Subcutaneous abdominal adipose tissue (tissue), 5 donors: ENCODE measurements around the gene TMEM233.

Source experiments
- H3K27ac ChIP-seq: one replicate; pipeline ENCODE4 v1.7.0; 2013; ENCODE audit warnings: low read depth, mild to moderate bottlenecking, inconsistent platforms, low read length, moderate library complexity
- H3K27me3 ChIP-seq, 5 donors: one replicate each; pipeline ENCODE4 v1.7.0; 2013; ENCODE audit warnings: low read length in 5 of 5, inconsistent platforms in 1 of 5; ENCODE audit not compliant: control insufficient read depth in 5 of 5, insufficient read depth in 4 of 5
- H3K36me3 ChIP-seq, 5 donors: one replicate each; pipeline ENCODE4 v1.7.0; 2013; ENCODE audit warnings: low read length in 5 of 5; ENCODE audit not compliant: control insufficient read depth in 5 of 5, insufficient read depth in 5 of 5
- H3K4me1 ChIP-seq, 5 donors: one replicate each; pipeline ENCODE4 v1.7.0; 2013; ENCODE audit warnings: low read length in 5 of 5, mild to moderate bottlenecking in 3 of 5, moderate library complexity in 1 of 5; ENCODE audit not compliant: control insufficient read depth in 5 of 5, insufficient read depth in 5 of 5
- H3K4me3 ChIP-seq, 5 donors: one replicate each; pipeline ENCODE4 v1.7.0; 2013; ENCODE audit warnings: low read length in 5 of 5, low read depth in 1 of 5
- H3K9ac ChIP-seq, 5 donors: one replicate each; pipeline ENCODE4 v1.7.0; 2013; ENCODE audit warnings: low read length in 5 of 5, mild to moderate bottlenecking in 4 of 5, moderate library complexity in 3 of 5
- H3K9me3 ChIP-seq, 5 donors: one replicate each; pipeline ENCODE4 v1.7.0; 2013; ENCODE audit warnings: low read length in 5 of 5; ENCODE audit not compliant: control insufficient read depth in 5 of 5
- donor health status: healthy.
- donor health status: healthy.
- donor health status: healthy.
- donor health status: healthy.
- donor health status: healthy.

Gene TMEM233

DNA sequence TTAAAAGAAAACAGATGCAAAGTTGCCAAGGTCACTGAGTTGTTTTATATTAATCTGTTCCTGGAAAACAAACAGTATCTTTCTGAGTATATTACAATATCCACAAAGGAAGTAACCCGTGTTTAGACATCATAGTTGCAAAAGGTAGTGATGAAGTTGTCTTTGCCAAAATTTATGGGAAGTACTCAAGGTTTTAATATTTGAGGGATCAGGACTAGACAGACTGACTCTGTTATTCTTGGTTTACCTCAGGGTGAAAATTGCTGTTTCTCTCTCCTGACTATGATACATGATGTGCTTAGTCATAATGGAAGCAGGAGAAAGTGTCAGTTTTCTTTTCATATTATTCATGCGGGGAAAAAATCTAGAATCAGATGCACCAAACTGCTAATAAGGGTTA lies 28.3 kb downstream of the TMEM233 start:
- H3K27ac ChIP-seq = no peak overlapping the region
- peaks cover 0 to 5% (median 0%) of the 10 kb centered on the region in 5 donors for H3K27me3 ChIP-seq
- no peaks in the 10 kb centered on the region for H3K4me1 ChIP-seq
- H3K36me3 ChIP-seq = no peaks in the 10 kb centered on the region
- no peak overlapping the region for H3K9ac ChIP-seq
- no peak overlapping the region for H3K4me3 ChIP-seq
- peaks cover 0 to 6% (median 0%) of the 10 kb centered on the region in 5 donors for H3K9me3 ChIP-seq

DNA sequence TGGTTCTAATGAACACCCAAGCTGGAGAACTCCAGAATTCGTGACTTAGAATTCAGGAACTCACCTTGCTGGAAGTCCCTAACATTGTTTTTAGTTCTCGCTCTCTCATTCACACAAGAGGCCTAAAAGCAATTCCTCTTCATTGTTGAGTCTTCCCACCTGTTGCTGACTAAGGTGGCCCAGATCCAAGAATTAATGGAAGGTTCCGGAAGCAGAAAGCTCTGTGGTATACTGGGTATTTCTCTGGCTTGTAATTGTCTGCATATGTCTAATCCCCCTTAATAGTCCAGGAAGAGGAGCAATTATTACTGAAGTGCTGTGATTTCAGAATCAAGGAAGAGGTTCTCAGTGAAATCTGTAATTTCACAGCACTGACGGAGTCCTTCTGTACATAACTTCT lies 31.4 kb downstream of the TMEM233 start:
- no peak overlapping the region for H3K4me3 ChIP-seq
- H3K9me3 ChIP-seq = no peaks in the 10 kb centered on the region
- H3K27ac ChIP-seq = no peak overlapping the region
- H3K27me3 ChIP-seq = peaks cover 0 to 5% (median 0%) of the 10 kb centered on the region in 5 donors
- no peaks in the 10 kb centered on the region for H3K36me3 ChIP-seq
- no peak overlapping the region for H3K9ac ChIP-seq
- H3K4me1 ChIP-seq = no peaks in the 10 kb centered on the region

- peaks cover 0 to 5% (median 0%) of the 10 kb centered on the region in 5 donors for H3K27me3 ChIP-seq
- no peak overlapping the region for H3K4me3 ChIP-seq
- H3K27ac ChIP-seq = no peak overlapping the region
- H3K36me3 ChIP-seq = no peaks in the 10 kb centered on the region
- H3K9me3 ChIP-seq = no peaks in the 10 kb centered on the region
- no peaks in the 10 kb centered on the region for H3K4me1 ChIP-seq
- H3K9ac ChIP-seq = no peak overlapping the region
Measured at GRCh38 chr12:119627019-119627643, 33.6 kb downstream of the TMEM233 start.

GRCh38 chr12:119627686-119628085 lies 34.1 kb downstream of the TMEM233 start:
- no peak overlapping the region for H3K9ac ChIP-seq
- H3K27ac ChIP-seq = no peak overlapping the region
- no peak overlapping the region for H3K4me3 ChIP-seq
- no peaks in the 10 kb centered on the region for H3K4me1 ChIP-seq
- no peaks in the 10 kb centered on the region for H3K36me3 ChIP-seq
- no peaks in the 10 kb centered on the region for H3K9me3 ChIP-seq
- peaks cover 0 to 3% (median 0%) of the 10 kb centered on the region in 5 donors for H3K27me3 ChIP-seq

GRCh38 chr12:119630223-119630780 lies 36.7 kb downstream of the TMEM233 start:
- peaks cover 0 to 2% (median 0%) of the 10 kb centered on the region in 5 donors for H3K27me3 ChIP-seq
- no peak overlapping the region for H3K9ac ChIP-seq
- no peaks in the 10 kb centered on the region for H3K9me3 ChIP-seq
- H3K4me1 ChIP-seq = no peaks in the 10 kb centered on the region
- H3K27ac ChIP-seq = no peak overlapping the region
- H3K36me3 ChIP-seq = no peaks in the 10 kb centered on the region
- H3K4me3 ChIP-seq = no peak overlapping the region

DNA sequence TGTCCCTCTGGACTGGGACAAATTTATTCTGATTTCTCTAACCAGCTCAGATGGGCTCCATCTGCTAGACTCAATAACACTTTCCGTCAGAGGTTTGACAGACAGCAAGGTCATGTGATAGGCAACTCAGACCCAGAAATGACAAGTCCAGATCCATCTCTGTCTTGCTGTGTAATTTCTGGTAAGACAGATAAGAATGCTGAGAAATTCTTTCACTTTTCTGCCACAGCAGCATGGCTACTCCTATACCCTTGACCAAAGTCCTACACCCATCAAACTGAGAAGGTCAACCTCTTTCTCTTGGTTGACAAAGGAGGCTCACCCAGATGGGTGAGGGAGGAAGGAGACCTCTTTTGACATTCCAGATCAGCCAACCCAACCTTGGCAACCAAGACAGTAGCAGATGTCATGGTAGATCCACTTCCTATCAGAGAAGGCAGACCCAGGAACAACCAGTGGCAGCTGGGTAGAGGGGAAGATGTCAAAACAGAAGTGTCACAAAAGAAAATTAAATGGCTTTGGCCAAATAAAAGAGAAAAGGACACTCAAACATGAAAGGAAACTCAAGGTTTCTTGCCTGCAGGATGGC lies 37.5 kb downstream of the TMEM233 start:
- H3K36me3 ChIP-seq = no peaks in the 10 kb centered on the region
- H3K9ac ChIP-seq = no peak overlapping the region
- no peak overlapping the region for H3K27ac ChIP-seq
- H3K4me1 ChIP-seq = no peaks in the 10 kb centered on the region
- no peak overlapping the region for H3K4me3 ChIP-seq
- H3K9me3 ChIP-seq = no peaks in the 10 kb centered on the region
- peaks cover 0 to 5% (median 0%) of the 10 kb centered on the region in 5 donors for H3K27me3 ChIP-seq

GRCh38 chr12:119631930-119632678 lies 38.5 kb downstream of the TMEM233 start:
- H3K36me3 ChIP-seq = no peaks in the 10 kb centered on the region
- H3K9me3 ChIP-seq = no peaks in the 10 kb centered on the region
- no peaks in the 10 kb centered on the region for H3K4me1 ChIP-seq
- peaks cover 0 to 5% (median 0%) of the 10 kb centered on the region in 5 donors for H3K27me3 ChIP-seq
- H3K4me3 ChIP-seq = no peak overlapping the region
- H3K9ac ChIP-seq = no peak overlapping the region
- H3K27ac ChIP-seq = no peak overlapping the region

DNA sequence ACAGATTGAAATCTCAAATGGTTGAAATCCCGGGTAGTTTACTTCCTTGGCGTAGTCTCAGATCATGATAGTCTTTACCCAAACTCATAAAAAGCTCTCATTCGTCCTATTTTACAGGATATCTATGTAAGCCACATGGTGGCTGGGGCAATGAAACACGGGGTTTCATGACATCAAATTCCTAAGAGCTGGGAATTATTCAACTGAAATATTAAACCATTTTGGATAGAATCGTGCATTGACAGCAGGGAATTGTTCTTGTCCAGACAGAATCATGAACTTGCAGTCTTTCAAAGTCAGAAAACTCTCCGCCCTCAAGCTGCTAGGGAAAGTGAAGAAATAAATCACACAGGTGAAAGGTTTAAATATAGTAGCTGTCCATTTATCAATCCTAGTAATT lies 41.2 kb downstream of the TMEM233 start:
- Histone ChIP-seq H3K9ac (no peak overlapping the region), H3K9me3 (no peaks in the 10 kb centered on the region), H3K36me3 (no peaks in the 10 kb centered on the region), H3K4me1 (no peaks in the 10 kb centered on the region), H3K4me3 (no peak overlapping the region), H3K27ac (no peak overlapping the region), H3K27me3 (peaks cover 0 to 5% (median 0%) of the 10 kb centered on the region in 5 donors)

DNA sequence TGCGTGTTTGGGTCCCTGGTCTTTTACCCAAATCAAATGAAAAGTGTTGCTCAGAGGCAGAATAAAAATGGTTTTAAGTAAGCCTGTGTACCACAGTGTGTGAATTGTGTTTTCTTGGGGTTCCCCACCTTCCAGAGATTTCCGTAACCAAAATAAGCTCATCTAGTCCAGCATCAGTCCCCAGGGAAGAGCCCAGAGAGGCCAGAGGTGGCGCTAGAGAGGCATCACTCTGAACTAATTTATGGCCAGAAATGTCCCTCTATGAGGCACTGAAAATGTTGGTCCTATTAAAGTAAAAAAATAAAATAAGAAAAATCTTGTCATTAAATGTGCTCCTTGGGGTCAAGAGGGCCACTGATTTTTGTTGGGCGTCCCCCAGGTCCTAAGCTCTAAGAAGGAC lies 49.4 kb downstream of the TMEM233 start:
- Histone ChIP-seq H3K27me3 (no peaks in the 10 kb centered on the region), H3K9me3 (no peaks in the 10 kb centered on the region), H3K36me3 (no peaks in the 10 kb centered on the region), H3K4me1 (no peaks in the 10 kb centered on the region), H3K27ac (no peak overlapping the region), H3K9ac (no peak overlapping the region), H3K4me3 (no peak overlapping the region)

- no peaks in the 10 kb centered on the region for H3K27me3 ChIP-seq
- H3K4me3 ChIP-seq = no peak overlapping the region
- H3K9me3 ChIP-seq = no peaks in the 10 kb centered on the region
- H3K9ac ChIP-seq = no peak overlapping the region
- H3K27ac ChIP-seq = no peak overlapping the region
- H3K36me3 ChIP-seq = no peaks in the 10 kb centered on the region
- no peaks in the 10 kb centered on the region for H3K4me1 ChIP-seq
Measured at GRCh38 chr12:119644930-119645329, 51.4 kb downstream of the TMEM233 start.
